Measurements from ENCODE around the gene HNRNPL.
A peak's percentile ranks its signal among the peaks of the same experiment; 100 is the strongest.
"Not testable (repeated sequence)": the region's sequence is repeated elsewhere in the genome, so short reads cannot be mapped to it uniquely, and the experiment has no call there.

Gene HNRNPL

DNA sequence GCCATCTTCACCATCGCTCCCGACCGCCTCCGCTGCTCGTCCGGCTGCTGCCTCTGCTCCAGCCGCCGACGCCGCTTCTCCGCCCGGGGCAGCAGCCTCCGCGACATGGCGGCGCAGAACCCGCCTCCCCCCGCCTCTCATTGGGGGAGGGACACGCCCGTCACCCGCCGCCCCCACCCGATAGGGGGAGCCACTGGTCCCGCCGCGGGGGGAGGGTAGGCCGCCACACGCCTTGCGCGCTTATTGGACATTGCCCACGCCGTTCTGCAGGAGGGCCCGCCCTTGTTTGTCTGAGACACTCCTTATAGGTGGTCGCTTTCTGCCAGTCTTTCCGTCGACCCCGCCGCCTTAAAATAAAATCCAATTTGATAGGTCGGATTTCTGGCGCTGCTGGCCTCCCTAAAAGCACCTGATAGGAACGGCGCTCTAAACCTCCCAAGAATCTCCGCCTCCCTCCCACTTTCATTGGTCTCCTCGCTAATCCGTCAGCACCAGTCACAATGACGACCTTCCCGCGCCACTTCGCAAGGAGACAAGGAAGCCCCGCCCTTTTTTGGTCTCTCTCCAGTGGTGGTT lies at the start of gene HNRNPL:
Gene HNRNPL (minus strand): TSS at position 127 of the 576 bp plus-strand sequence. CDS start 20 bp downstream, at position 107.
- peak; percentile 100 for DNase-seq

DNA sequence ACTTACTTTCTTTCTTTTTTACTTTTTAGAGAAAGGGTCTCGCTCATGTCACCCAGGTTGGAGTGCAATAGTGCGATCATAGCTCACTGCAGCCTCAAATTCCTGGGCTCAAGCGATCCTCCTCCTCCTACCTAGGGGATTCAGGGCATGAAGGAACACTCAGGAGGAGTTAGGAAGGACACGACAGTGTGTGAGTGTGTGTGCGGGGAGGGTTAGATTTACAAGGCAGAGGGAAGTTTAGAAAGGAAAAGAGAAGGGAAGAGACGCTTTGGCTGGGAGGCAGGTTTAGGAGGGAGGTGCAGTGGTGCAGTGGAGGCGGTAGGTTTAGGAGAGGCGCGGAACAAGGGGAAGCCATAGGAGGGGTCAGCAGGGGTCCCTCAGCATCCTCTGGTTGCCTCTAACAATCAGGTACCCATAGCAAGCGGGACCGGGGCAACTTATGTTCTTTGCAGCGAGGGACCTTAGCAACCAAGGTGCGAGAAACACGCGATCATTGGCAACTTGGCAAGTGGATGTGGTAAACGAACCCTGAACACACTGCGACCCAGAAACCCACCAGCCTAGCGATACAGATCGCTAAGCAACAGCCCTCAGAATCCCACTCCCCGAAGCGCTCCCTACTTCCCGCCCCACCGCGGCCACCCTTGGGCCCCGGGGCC lies 49.1 kb upstream of the HNRNPL start:
- DNase-seq = no peak

DNA sequence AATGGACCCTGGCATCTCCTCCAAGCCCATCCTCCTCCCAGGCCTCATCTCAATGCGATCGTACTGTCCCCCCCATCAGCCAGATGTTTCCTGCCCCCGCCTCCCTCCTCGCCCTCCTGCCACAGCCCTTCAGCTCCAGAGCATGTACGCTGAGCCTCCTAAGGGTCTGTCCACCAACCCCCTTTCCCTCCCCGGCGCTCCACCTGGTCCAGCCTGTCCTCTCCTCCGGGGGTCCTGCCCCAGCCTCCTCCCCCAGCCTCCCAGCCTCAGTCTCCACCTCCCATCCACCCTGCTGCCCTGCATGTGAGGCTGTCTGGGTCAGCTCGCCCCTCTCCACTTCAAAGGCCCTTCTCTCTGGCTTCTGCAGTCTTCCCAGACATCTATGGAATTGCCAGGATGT lies 45.2 kb upstream of the HNRNPL start:
- no peak for DNase-seq

- no peak for DNase-seq
These were observed 43.6 kb upstream of the HNRNPL start for GRCh38 chr19:38893341-38893771.

DNA sequence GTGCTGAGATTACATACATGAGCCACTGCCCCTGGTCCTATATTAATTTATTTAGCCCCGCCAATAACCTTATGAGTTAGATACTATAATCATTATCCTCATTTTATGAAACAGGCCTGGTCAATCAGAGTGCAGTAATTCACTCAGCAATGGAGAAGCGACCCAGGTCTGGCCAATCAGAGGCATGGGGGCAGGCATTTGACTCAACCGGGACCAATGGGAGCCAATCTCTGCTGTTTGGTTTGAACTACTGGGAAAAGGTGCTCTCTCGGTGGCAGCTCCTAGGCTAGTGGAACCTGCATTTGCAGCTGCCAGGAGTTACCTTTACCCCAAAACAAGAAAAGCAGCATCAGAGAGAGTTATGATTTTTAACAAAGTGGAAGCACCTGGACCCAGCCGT lies 43.1 kb upstream of the HNRNPL start:
- DNase-seq = no peak

GRCh38 chr19:38891771-38892170 lies 42.0 kb upstream of the HNRNPL start:
- DNase-seq = no peak

DNA sequence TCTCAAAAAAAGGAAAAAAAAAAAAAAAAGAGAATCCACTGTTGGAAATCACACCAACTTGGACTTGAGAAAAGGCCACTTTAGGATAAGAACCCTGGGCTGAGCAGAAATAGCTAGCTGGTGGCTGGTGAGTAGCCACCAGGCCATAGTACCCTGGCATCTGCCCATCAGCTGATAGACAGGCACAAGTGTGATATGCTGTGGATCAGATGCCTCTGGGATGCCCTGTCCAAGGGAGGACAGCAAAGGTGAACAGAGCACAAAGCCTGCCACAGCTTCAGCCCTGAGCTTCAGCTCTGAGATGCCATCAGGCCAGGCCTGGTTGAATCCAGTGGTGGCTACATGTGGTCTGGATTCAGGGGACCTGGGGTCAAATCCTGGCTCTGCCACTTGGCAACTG lies 40.9 kb upstream of the HNRNPL start:
- no peak for DNase-seq

DNA sequence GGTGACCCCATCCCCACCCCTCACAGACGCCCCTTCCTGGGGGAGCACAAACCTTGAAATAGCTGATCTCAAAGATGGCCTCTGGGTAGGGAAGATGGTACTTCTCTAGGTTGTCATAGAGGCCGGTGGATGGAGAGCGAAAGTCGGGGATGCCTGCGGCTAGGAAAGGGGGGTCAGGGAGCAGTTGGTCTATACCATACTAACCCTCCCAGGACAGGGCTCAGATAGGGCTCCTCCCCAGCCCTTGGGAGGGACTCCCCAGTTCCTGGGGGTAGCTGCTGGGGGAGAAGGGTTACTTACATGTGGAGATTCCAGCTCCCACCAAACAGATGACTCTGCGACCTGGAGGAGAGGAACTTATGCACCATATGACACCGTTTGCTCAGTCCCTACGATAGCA lies 40.0 kb upstream of the HNRNPL start:
- DNase-seq = no peak

DNA sequence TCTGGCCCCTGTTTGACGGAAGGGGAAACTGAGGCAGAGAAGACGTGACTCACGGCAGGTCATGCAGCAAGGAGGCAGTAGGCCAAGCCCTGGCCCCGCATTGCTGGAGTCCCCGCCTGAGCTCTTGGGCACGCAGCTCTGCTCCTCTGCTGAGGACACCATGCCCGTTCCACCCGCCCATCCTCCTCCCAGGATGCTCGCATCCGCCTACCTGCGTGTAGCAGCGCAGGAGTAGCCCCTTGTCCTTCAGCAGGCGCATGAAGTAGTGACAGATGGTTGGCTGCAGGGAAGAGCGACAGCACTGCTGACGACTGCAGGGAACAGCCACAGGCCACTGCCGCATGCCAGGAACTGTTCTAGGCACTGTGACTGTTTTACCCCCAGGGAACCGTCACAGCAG lies 39.1 kb upstream of the HNRNPL start:
- no peak for DNase-seq

DNA sequence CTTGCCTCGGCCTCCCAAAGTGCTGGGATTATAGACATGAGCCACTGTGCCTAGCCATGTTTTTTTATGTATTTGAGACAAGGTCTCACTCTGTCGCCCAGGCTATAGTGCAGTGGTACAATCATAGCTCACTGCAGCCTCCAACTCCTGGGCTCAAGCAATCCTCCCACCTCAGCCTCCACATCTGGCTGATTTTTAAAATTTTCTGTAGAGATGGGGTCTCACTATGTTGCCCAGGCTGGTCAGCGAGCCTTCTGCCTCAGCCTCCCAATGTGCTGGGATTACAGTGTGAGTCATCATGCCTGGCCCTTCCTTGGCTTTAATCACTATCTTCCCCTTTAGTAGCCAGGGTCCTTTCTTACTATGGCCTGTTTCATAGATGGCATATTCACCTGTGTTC lies 34.9 kb upstream of the HNRNPL start:
- DNase-seq = not testable (repeated sequence)

GRCh38 chr19:38883286-38883685 lies 33.5 kb upstream of the HNRNPL start:
- DNase-seq = no peak

DNA sequence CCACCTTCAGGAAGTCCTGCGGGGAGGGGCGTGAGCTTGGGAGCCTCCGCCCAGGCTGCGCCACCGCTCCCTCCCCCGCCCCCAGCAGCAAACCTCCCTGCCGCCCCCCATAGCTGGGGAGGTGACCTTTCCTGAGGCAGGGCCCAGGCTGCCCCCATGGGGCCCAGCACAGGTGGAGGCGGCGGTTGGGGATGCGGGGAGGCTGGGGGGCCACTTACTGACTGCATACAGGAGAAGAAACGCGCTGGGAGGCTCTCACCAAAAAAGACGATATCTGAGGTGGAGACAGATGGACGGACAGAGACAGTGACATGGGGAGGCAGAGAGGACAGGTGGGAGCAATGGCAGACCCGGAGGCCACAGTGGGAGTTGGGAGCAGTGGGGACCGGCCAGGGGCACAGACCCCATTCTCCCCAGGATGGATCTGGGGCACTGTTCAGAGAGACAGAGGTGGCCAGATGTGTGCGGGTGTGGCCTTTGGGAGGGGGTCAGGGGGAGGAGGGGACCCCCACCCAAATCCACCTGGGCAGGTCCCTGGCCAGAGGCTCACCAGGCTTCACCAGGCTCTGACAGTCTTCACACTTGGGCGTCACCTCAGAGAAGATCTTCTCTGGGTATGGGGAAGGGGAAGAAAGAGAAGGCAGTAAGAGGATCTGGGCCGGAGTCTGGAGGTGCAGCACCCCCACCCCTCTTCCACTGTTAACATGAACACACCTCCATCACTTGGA lies 31.3 kb upstream of the HNRNPL start:
- DNase-seq = no peak

DNA sequence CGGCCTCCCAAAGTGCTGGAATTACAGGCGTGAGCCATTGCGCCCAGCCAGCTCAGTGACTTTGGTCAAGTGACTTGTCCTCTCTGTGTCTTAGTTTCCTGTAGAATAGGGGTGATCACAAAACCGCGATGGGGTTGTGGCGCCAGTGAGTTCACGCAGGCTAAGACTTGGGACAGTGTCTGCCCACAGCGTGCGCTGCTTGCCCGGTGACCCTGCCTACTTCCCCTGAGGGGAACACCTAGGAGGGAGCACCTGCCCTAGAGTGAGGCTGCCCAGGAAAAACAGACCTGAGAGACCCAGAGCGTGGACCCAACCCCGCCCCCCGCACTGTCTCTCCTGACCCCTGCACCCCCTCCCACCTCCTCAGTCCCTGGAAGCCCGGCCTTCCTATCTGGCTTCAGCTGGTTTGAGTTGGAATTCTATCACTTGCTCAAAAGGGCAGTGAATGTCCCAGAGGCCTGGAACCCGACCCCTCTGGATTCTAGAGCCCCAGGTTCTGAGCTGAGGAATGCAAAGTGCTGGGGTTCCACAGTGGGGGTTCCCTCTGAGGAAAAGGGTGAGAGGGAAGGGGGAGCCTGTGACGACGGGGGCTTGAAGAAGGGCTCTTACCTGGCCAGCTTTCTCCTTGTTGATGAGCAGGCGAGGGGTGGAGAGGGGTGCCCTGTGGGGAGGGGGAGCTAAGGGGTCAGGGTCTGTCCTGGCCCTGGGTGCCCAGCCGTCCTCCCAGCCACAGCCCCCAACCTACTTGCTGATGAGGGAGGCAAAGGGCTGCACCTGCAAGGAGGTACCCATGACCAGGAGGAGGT lies 30.5 kb upstream of the HNRNPL start:
- no peak for DNase-seq

DNA sequence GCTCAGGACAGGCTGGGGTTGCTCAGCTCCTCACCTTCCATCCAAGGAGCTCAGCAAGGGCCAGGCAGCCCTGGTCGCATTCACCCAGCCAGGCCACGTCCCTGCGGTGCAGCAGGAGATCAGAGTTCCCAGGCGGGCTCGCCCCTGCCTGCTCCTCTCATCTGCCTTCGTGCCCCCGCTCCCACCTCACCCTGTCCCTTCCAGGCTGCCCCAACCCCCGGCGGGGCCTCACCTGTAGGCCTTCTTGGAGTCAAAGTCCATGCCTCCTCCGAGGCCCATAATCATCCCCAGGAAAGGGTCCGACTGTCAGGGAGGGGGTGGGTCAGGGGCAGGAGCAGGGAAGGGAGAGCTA lies 29.6 kb upstream of the HNRNPL start:
- DNase-seq = no peak

- no peak for DNase-seq
These were observed 29.0 kb upstream of the HNRNPL start for GRCh38 chr19:38878575-38879399.

GRCh38 chr19:38877781-38878574 lies 28.2 kb upstream of the HNRNPL start, which contains the start of gene RINL:
Gene RINL (minus strand): TSS chr19:38878275. CDS start chr19:38876742, 1,533 bp downstream.
- DNase-seq = peak; percentile 82

DNA sequence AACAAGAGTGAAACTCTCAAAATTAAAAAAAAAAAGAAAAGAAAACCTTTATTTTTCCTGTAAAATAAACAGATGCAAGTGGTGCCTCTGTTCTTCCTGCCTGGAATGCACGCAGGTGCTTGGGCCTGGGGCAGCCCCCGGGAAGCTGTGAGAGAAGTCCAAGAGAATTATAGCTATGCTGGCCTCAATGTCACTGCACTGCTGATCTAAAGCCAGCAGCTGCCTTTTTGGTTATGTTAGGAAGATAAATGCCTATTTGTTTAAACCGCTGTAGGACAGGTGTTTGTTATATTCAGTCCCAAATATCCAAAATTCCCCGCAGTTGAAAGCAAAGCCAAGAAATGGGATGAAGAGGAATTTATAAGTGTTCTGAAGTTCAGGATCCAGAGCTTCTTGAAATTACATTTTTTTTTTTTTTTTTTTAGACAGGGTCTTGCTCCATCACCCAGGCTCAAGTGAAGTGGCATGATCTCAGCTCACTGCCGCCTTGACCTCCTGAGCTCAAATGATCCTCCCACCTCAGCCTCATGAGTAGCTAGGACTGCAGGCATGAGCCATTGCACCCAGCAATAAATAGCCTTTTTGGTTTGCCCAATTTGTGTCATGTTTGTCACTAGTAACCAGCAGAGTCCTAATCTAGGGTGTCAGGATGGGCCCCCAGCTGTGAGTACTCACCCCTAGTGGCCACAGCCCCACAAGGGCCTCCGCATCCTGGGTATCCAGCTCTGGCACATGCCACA lies 26.0 kb upstream of the HNRNPL start:
- no peak for DNase-seq

DNA sequence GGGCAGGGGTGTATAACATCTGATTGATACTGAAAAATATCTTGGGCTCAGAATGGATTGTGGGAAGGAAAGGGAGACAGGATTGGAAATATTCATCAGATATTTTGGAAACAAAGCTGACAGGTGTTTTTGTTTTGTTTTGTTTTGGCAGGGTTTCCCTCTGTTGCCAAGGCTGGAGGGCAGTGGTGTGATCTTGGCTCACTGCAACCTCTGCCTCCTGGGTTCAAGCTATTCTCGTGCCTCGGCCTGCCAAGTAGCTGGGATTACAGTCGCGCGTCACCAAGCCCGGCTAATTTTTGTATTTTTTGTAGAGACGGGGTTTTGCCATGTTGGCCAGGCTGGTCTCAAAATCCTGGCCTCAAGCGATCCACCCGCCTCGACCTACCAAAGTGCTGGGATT lies 23.6 kb upstream of the HNRNPL start:
- DNase-seq = not testable (repeated sequence)

DNA sequence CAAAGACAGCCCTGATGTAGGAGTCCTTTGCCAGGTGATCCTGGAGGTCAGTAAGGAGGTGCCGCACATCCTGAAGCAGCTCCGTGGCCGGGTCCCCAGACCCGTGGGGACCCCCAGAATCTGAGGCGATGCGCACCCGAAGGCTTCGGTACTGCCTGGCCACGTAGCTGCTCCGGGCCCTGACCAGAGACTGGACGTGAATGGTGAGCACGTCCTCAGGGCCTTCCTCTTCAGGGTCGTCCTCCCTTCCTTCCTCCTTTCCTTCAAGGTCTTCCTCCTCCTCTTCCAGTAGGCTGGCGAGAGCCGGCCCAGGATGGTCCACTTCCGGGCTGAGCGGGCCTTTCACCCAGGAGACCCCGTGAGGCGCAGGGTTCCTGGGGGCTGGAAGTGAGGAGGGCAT lies 20.8 kb upstream of the HNRNPL start:
- no peak for DNase-seq

- peak; percentile 69 for DNase-seq
These were observed 20.2 kb upstream of the HNRNPL start for GRCh38 chr19:38869836-38870607.

Data from NCI-H345 (cell line).